CD4-positive, alpha-beta memory T cell (primary cell): Measurements from ENCODE around the gene STEAP4. TPM values are rescaled to one million over a fixed set of nuclear protein-coding genes. Genes with fewer than 3 reads are reported as not detected.

Experiments
- CTCF ChIA-PET: fragments of 350-600 bp; sonication (Branson Sonifier 250); formaldehyde crosslinking; loops from one replicate; lab custom pipeline; 2021; ENCODE audit warnings: inconsistent platforms; ENCODE audit not compliant: partially characterized antibody; lab: Charles Lee
- POLR2A ChIA-PET: fragments of 350-600 bp; sonication (Branson Sonifier 250); formaldehyde crosslinking; loops from one replicate; lab custom pipeline; 2021; ENCODE audit not compliant: partially characterized antibody; lab: Charles Lee
- DNase-seq, 5 donors: peaks; one replicate each; pipeline versions ENCODE4 v3.0.0 to v3.0.0-alpha.2; 2020 to 2022; ENCODE audit warnings: mixed read lengths in 1 of 5
- H3K27ac ChIP-seq: one replicate; pipeline ENCODE4 v1.7.0; 2013; ENCODE audit warnings: low read depth, low read length
- H3K27me3 ChIP-seq: 2 replicates; pipeline ENCODE4 v1.7.0; 2013; ENCODE audit warnings: mild to moderate bottlenecking, low read length, moderate library complexity; ENCODE audit not compliant: insufficient read depth
- H3K36me3 ChIP-seq: 2 replicates; pipeline ENCODE4 v1.7.0; 2013; ENCODE audit warnings: mild to moderate bottlenecking, low read length, moderate library complexity; ENCODE audit not compliant: insufficient read depth
- H3K4me1 ChIP-seq: 2 replicates; pipeline ENCODE4 v1.7.0; 2013; ENCODE audit warnings: mild to moderate bottlenecking, low read length, moderate library complexity; ENCODE audit not compliant: insufficient read depth
- H3K4me3 ChIP-seq, 2 donors: one replicate each; pipeline ENCODE4 v1.7.0; 2013; ENCODE audit warnings: low read length in 2 of 2, mild to moderate bottlenecking in 1 of 2
- H3K9me3 ChIP-seq, 2 donors: one replicate each; pipeline ENCODE4 v1.7.0; 2013; ENCODE audit warnings: low read length in 2 of 2, control low read depth in 1 of 2; ENCODE audit not compliant: control insufficient read depth in 1 of 2
- H3K27ac Mint-ChIP-seq, 7 donors: one replicate each; pipeline ENCODE4 v1.8.0; 2020 to 2021; ENCODE audit warnings: mixed read lengths in 7 of 7, mild to moderate bottlenecking in 6 of 7, inconsistent platforms in 3 of 7, moderate library complexity in 3 of 7
- H3K27me3 Mint-ChIP-seq, 2 donors: one replicate each; pipeline ENCODE4 v1.8.0; 2020 to 2021; ENCODE audit warnings: mixed read lengths in 2 of 2
- H3K36me3 Mint-ChIP-seq, 2 donors: one replicate each; pipeline ENCODE4 v1.8.0; 2020 to 2021; ENCODE audit warnings: mixed read lengths in 2 of 2, inconsistent platforms in 1 of 2, mild to moderate bottlenecking in 1 of 2
- H3K4me1 Mint-ChIP-seq, 4 donors: one replicate each; pipeline ENCODE4 v1.8.0; 2020 to 2021; ENCODE audit warnings: mixed read lengths in 4 of 4, mild to moderate bottlenecking in 1 of 4
- H3K4me3 Mint-ChIP-seq, 8 donors: one replicate each; pipeline ENCODE4 v1.8.0; 2020 to 2021; ENCODE audit warnings: mixed read lengths in 8 of 8, mild to moderate bottlenecking in 7 of 8, moderate library complexity in 6 of 8, inconsistent platforms in 3 of 8
- H3K9me3 Mint-ChIP-seq, 8 donors: one replicate each; pipeline ENCODE4 v1.8.0; 2020 to 2021; ENCODE audit warnings: mixed read lengths in 8 of 8, mild to moderate bottlenecking in 5 of 8, inconsistent platforms in 3 of 8, moderate library complexity in 1 of 8
- intact Hi-C: fragments of 100-400 bp; cut with micrococcal nuclease; formaldehyde crosslinking; loops from one replicate; pipeline ENCODE4 v1.15.1; 2023
- polyA plus RNA-seq, 2 donors: library from polyadenylated mRNA; unstranded; fragments of 300-500 nt; fragmentation: Illumina TruSeq; gene quantifications; one replicate each; pipeline ENCODE4 v1.2.3, GENCODE V29; 2021
- total RNA-seq, 2 experiments: library from RNA; stranded (reverse); gene quantifications; one replicate each; pipeline ENCODE4 v1.2.3, GENCODE V29; 2021

The STEAP4 gene
- total and polyA plus RNA-seq, 4 experiments from 2014 or later = not detected

DNA sequence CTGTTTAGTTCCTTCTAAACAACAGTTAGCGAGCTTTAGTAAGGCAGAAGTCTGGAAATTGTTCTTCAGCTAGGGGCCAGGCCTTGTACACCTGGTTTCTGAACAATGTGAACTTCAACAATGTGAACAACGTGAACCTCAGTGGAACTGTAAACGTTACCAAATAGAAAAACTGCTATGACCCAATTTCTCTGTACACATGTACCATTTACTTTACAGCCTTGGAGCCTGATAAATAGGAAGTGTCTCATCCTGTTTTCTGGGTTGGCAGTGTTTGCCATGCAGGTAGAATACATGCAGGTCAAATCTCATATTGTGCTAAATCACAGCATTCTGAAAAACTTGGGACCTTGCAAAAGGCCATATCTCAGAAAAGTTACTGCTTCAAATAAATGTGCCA lies 1.6 kb downstream of the STEAP4 start:
- no peaks in the 10 kb centered on the region for H3K9me3 Mint-ChIP-seq
- H3K9me3 ChIP-seq = no peaks in the 10 kb centered on the region
- H3K27ac ChIP-seq = no peak overlapping the region
- no peak for DNase-seq
- ChIA-PET POLR2A (no interaction called here), CTCF (no interaction called here)
- intact Hi-C loops = no loop called here
- no peak overlapping the region for H3K4me3 Mint-ChIP-seq
- H3K4me1 ChIP-seq = no peaks in the 10 kb centered on the region
- no peaks in the 10 kb centered on the region for H3K36me3 Mint-ChIP-seq
- H3K27ac Mint-ChIP-seq = no peak overlapping the region
- H3K4me3 ChIP-seq = no peak overlapping the region
- peaks cover 16 to 20% of the 10 kb centered on the region in 2 donors for H3K27me3 Mint-ChIP-seq
- H3K36me3 ChIP-seq = no peaks in the 10 kb centered on the region
- H3K4me1 Mint-ChIP-seq = peaks cover 0 to 7% (median 1%) of the 10 kb centered on the region in 4 donors
- no peaks in the 10 kb centered on the region for H3K27me3 ChIP-seq

- intact Hi-C loops = no loop called here
- H3K4me1 Mint-ChIP-seq = peaks cover 0 to 7% (median 1%) of the 10 kb centered on the region in 4 donors
- H3K36me3 ChIP-seq = no peaks in the 10 kb centered on the region
- no peak overlapping the region for H3K4me3 Mint-ChIP-seq
- H3K27me3 Mint-ChIP-seq = peaks cover 16 to 17% of the 10 kb centered on the region in 2 donors
- H3K27ac Mint-ChIP-seq = no peak overlapping the region
- H3K36me3 Mint-ChIP-seq = no peaks in the 10 kb centered on the region
- CTCF ChIA-PET = no interaction called here
- H3K4me3 ChIP-seq = no peak overlapping the region
- DNase-seq = no peak
- no peaks in the 10 kb centered on the region for H3K4me1 ChIP-seq
- no peaks in the 10 kb centered on the region for H3K9me3 Mint-ChIP-seq
- POLR2A ChIA-PET = no interaction called here
- H3K9me3 ChIP-seq = no peaks in the 10 kb centered on the region
- no peak overlapping the region for H3K27ac ChIP-seq
- no peaks in the 10 kb centered on the region for H3K27me3 ChIP-seq
These were observed 4.2 kb downstream of the STEAP4 start for GRCh38 chr7:88302486-88302885.

DNA sequence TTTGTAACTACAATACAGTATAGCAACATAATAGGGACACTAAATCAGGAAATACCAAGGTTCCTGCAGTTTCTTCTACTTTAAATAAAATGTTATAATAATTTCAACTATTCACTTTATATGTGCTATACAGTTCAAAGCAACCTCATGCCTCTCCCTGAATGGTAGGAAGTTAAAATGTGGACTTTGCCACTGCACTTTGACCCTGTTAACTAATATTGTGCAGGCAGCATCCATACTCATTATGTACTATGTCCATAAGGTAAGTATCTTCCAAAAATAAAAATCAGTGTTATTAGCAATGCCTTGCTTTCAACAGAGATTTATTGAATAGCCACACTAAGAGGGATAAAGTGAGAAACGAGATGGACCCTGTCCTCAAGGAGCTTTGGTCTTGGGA lies 4.8 kb downstream of the STEAP4 start:
- H3K4me1 Mint-ChIP-seq = peaks cover 0 to 7% (median 1%) of the 10 kb centered on the region in 4 donors
- Histone ChIP-seq H3K27me3 (no peaks in the 10 kb centered on the region), H3K4me1 (no peaks in the 10 kb centered on the region), H3K9me3 (no peaks in the 10 kb centered on the region), H3K4me3 (no peak overlapping the region), H3K36me3 (no peaks in the 10 kb centered on the region), H3K27ac (no peak overlapping the region)
- ChIA-PET POLR2A (no interaction called here), CTCF (no interaction called here)
- no peaks in the 10 kb centered on the region for H3K9me3 Mint-ChIP-seq
- no peak for DNase-seq
- intact Hi-C loops = no loop called here
- no peak overlapping the region for H3K27ac Mint-ChIP-seq
- peaks cover 14 to 15% of the 10 kb centered on the region in 2 donors for H3K27me3 Mint-ChIP-seq
- H3K4me3 Mint-ChIP-seq = no peak overlapping the region
- H3K36me3 Mint-ChIP-seq = no peaks in the 10 kb centered on the region

- Histone ChIP-seq H3K36me3 (no peaks in the 10 kb centered on the region), H3K27me3 (no peaks in the 10 kb centered on the region), H3K4me3 (no peak overlapping the region), H3K27ac (no peak overlapping the region), H3K9me3 (no peaks in the 10 kb centered on the region), H3K4me1 (no peaks in the 10 kb centered on the region)
- Mint-ChIP-seq H3K4me3 (no peak overlapping the region), H3K27ac (no peak overlapping the region), H3K4me1 (no peaks in the 10 kb centered on the region), H3K9me3 (no peaks in the 10 kb centered on the region), H3K27me3 (peaks cover 5 to 12% of the 10 kb centered on the region in 2 donors), H3K36me3 (no peaks in the 10 kb centered on the region)
- intact Hi-C loops = no loop called here
- ChIA-PET CTCF (no interaction called here), POLR2A (no interaction called here)
- DNase-seq = no peak
These were observed 6.2 kb downstream of the STEAP4 start for GRCh38 chr7:88300401-88300945.

DNA sequence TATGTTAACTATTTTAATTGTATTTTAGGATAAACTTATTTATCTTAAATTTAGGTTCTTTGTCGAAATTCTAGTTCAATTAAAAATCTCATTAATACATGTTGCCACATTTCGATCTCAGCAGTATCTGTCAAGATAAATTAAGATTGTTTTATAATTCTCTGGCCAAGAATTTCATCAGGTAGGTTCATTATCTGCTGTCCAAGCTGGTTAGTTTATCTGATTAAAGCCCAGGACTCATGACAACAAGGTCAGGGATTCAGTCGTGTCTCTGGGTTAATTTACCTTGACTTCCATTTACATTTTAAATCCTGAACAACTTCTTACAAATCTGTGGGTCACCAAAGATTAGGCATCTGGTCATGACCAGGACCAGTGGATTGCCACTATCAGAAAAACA lies 7.6 kb downstream of the STEAP4 start:
- ChIA-PET CTCF (no interaction called here), POLR2A (no interaction called here)
- H3K27ac Mint-ChIP-seq = no peak overlapping the region
- no peaks in the 10 kb centered on the region for H3K36me3 Mint-ChIP-seq
- H3K4me3 ChIP-seq = no peak overlapping the region
- H3K4me1 Mint-ChIP-seq = no peaks in the 10 kb centered on the region
- H3K27me3 Mint-ChIP-seq = peaks cover 5 to 9% of the 10 kb centered on the region in 2 donors
- no peaks in the 10 kb centered on the region for H3K4me1 ChIP-seq
- H3K9me3 ChIP-seq = no peaks in the 10 kb centered on the region
- H3K27ac ChIP-seq = no peak overlapping the region
- intact Hi-C loops = no loop called here
- no peak for DNase-seq
- no peaks in the 10 kb centered on the region for H3K36me3 ChIP-seq
- no peaks in the 10 kb centered on the region for H3K27me3 ChIP-seq
- H3K9me3 Mint-ChIP-seq = no peaks in the 10 kb centered on the region
- H3K4me3 Mint-ChIP-seq = no peak overlapping the region

GRCh38 chr7:88293866-88294265 lies 12.8 kb downstream of the STEAP4 start:
- Mint-ChIP-seq H3K27me3 (peaks cover 3 to 4% of the 10 kb centered on the region in 2 donors), H3K27ac (no peak overlapping the region), H3K9me3 (no peaks in the 10 kb centered on the region), H3K4me3 (no peak overlapping the region), H3K36me3 (no peaks in the 10 kb centered on the region), H3K4me1 (no peaks in the 10 kb centered on the region)
- Histone ChIP-seq H3K27me3 (no peaks in the 10 kb centered on the region), H3K4me1 (no peaks in the 10 kb centered on the region), H3K4me3 (no peak overlapping the region), H3K9me3 (no peaks in the 10 kb centered on the region), H3K36me3 (no peaks in the 10 kb centered on the region), H3K27ac (no peak overlapping the region)
- POLR2A ChIA-PET = no interaction called here
- CTCF ChIA-PET = no interaction called here
- DNase-seq = no peak
- intact Hi-C loops = no loop called here

DNA sequence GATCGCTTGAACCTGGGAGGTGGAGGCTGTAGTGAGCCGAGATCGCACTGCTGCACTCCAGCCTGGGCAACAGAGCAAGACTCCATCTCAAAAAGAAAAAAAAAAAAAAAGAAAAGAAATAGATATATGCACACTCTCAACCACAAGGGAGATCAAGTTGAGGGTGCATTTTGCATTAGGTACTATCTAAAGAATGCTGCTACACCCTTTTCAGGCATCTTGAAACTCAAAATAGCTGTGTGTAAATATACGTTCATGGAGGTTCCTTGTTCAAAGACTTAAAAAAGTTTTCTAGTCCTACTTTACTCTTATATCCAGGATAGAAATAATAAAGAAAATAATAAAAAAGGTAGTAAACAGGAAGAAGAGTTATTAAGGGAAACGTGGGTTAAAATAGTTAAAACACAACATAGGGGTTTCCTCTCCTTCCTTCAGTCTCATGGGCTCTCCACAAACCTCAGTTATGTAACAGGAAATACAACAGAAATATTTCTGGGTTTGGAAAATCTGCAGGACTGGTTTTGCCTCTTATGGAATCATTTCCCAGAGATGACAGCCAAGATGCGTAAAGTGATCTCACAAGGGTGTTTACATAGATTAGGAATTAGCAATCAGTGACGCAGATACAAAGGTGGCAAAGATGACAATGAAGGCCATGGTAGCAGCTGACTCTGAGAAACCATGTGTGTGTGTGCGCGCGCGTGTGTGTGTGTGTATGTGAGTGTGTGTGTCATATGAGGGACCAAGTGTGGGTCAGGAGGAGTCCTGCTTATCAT lies 15.1 kb downstream of the STEAP4 start:
- Histone ChIP-seq H3K9me3 (no peaks in the 10 kb centered on the region), H3K36me3 (no peaks in the 10 kb centered on the region), H3K4me3 (no peak overlapping the region), H3K4me1 (no peaks in the 10 kb centered on the region), H3K27me3 (no peaks in the 10 kb centered on the region), H3K27ac (no peak overlapping the region)
- Mint-ChIP-seq H3K4me1 (no peaks in the 10 kb centered on the region), H3K27ac (no peak overlapping the region), H3K9me3 (peaks cover 0 to 2% (median 0%) of the 10 kb centered on the region in 8 donors), H3K36me3 (no peaks in the 10 kb centered on the region), H3K4me3 (no peak overlapping the region), H3K27me3 (peaks cover 0 to 4% of the 10 kb centered on the region in 2 donors)
- DNase-seq = no peak
- ChIA-PET CTCF (no interaction called here), POLR2A (no interaction called here)
- intact Hi-C loops = no loop called here
